Ishikawa (cell line): ENCODE results near the gene KANK3.

Experiments
- CEBPB ChIP-seq: IDR thresholded peaks from 2 replicates; pipeline ENCODE4 v1.6.1; 2012
- CREB1 ChIP-seq: IDR thresholded peaks from 2 replicates; pipeline ENCODE4 v1.6.1; 2012; ENCODE audit warnings: low read depth
- EGR1 ChIP-seq: IDR thresholded peaks from 2 replicates; pipeline ENCODE4 v1.6.1; 2012
- EP300 ChIP-seq: IDR thresholded peaks from 2 replicates; pipeline ENCODE4 v1.6.1; 2012; ENCODE audit warnings: borderline replicate concordance
- FOXM1 ChIP-seq: IDR thresholded peaks from 2 replicates; pipeline ENCODE4 v1.6.1; 2012; ENCODE audit warnings: low read depth, borderline replicate concordance
- NFIC ChIP-seq: IDR thresholded peaks from 2 replicates; pipeline ENCODE4 v1.6.1; 2012
- RAD21 ChIP-seq: IDR thresholded peaks from 2 replicates; pipeline ENCODE4 v1.6.1; 2012; ENCODE audit warnings: low read depth
- REST ChIP-seq: IDR thresholded peaks from 2 replicates; pipeline ENCODE4 v1.6.1; 2012; ENCODE audit warnings: low read depth, mild to moderate bottlenecking
- TAF1 ChIP-seq: IDR thresholded peaks from 2 replicates; pipeline ENCODE4 v1.6.1; 2012; ENCODE audit warnings: low read depth, mild to moderate bottlenecking
- TCF12 ChIP-seq: IDR thresholded peaks from 2 replicates; pipeline ENCODE4 v1.6.1; 2012; ENCODE audit warnings: low read depth
- TEAD4 ChIP-seq: IDR thresholded peaks from 2 replicates; pipeline ENCODE4 v1.6.1; 2012
- YY1 ChIP-seq: IDR thresholded peaks from 2 replicates; pipeline ENCODE4 v1.6.1; 2012; ENCODE audit warnings: low read depth
- ZBTB7A ChIP-seq: IDR thresholded peaks from 2 replicates; pipeline ENCODE4 v1.6.1; 2012; ENCODE audit warnings: low read depth
- TF ChIP-seq, protein P1 (sequence below): IDR thresholded peaks from 2 replicates; pipeline ENCODE4 v1.6.1; 2012
- TF ChIP-seq, protein P2 (sequence below): IDR thresholded peaks from 2 replicates; pipeline ENCODE4 v1.6.1; 2012

KANK3 gene

DNA sequence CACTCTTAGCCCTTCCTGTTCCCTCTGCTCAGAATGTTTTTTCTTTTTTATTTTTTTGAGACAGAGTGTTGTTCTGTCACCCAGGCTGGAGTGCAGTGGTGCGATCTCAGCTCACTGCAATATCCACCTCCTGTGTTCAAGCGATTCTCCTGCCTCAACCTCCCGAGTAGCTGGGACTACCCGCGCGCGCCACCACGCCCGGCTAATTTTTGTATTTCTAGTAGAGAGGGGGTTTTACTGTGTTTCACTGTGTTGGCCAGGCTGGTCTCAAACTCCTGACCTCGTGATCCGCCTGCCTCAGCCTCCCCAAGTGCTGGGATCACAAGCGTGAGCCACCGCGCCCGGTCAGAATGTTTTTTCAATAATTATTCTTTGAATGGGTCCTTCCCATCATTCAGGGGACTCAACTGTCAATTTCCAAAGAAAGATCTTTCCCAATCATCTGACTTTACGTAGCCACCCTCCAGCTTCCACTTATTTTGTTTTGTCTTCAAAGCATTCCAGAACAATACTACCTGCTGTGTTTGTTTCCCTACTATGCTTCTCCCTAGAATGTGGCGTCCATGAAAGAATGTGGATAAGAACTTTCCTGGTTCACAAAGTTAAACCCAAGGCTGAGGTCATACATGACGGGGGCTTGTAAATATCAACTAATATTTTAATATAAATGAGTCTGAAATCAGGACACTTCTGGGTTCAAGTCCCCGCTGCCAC lies 23.1 kb downstream of the KANK3 start:
- TF ChIP-seq TEAD4 (no peak), CREB1 (no peak), EGR1 (no peak), FOXM1 (no peak), YY1 (no peak), EP300 (no peak), ZBTB7A (no peak), REST (no peak), RAD21 (no peak), TAF1 (no peak), CEBPB (no peak)
- TF ChIP-seq, protein P1, sequence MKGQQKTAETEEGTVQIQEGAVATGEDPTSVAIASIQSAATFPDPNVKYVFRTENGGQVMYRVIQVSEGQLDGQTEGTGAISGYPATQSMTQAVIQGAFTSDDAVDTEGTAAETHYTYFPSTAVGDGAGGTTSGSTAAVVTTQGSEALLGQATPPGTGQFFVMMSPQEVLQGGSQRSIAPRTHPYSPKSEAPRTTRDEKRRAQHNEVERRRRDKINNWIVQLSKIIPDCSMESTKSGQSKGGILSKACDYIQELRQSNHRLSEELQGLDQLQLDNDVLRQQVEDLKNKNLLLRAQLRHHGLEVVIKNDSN: no peak
- TF ChIP-seq, protein P2, sequence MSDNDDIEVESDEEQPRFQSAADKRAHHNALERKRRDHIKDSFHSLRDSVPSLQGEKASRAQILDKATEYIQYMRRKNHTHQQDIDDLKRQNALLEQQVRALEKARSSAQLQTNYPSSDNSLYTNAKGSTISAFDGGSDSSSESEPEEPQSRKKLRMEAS: no peak

DNA sequence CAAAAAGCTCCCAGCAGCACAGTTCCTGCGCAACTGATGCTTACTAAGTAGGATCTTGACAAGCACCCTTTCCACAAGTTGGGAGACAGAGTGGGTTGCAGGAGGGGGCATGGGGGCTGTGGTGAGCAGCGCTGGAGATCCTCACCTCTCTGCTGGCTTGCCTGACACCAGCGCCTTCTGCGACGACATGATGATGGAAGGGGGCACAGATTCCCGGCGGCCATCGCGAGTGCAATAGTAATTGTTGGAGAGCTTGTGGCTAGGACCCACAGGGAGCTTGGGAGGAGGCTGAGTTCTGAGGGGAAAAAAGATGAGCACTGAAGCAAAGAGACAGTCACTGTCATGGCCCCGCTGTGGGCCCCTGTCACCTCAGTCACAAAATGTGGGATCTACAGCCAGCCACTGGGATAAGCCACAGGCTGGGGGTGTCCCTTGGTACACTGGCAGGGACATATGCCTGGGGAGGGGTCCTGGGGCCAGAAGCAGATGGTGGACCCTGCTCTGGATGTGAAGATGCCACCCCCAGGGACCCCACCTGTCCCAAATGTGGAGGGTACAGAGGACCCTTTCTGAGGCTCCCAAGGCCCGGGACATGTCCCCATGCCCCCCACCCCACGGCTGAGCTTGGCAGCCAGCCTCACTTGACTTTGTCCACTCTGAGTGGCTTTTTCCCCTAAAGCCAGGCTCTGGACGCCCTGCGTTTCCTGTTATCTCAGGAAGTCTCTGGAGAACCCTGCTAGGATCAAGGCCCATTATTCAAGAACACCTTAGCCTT lies 26.5 kb downstream of the KANK3 start:
- TF ChIP-seq TAF1 (no peak), EGR1 (no peak), TCF12 (no peak), RAD21 (no peak), FOXM1 (no peak), NFIC (no peak), EP300 (no peak), ZBTB7A (no peak), YY1 (no peak), CREB1 (no peak), CEBPB (no peak), TEAD4 (no peak), REST (no peak)
- TF ChIP-seq, protein P2: no peak
- TF ChIP-seq, protein P1: no peak

- TF ChIP-seq NFIC (peak; percentile 46; the same call in 1 of the 2 replicates), CEBPB (no peak), ZBTB7A (peak; percentile 47; the same call in 1 of the 2 replicates), FOXM1 (no peak)
- TF ChIP-seq, protein P2: no peak
- TF ChIP-seq, protein P1: 0 out of 2 replicates have a peak, but pooled peaks have one; percentile 30
Measured at GRCh38 chr19:8311461-8312260, 31.4 kb downstream of the KANK3 start.

DNA sequence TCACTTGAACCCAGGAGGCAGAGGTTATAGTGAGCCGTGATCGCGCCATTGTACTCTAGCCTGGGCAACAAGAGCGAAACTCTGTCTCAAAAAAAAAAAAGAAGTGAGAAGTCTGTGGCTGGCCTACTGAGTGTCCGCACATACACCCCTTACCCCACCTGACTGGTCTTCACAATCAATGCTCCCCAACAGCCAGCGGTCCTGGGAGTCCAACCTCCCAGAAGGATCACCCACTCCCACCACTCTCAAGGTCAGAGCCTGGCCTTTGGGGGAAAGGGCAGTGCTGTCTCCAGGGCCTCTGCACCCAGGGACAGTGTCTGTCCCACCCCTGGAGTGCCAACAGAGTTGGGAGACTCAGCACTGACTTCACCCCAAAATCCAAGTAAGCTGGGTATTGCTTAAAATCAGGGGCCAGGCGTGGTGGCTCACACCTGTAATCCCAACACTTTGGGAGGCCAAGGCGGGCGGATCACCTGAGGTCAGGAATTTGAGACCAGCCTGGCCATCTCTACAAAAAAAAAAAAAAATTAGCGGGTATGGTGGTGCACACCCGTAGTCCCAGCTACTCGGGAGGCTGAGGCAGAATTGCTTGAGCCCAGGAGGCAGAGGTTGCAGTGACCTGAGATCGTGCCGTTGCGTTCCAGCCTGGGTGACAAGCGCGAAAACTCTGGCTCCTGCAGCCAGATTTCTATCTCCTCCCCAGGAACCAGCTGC lies 32.6 kb downstream of the KANK3 start:
- TF ChIP-seq ZBTB7A: no peak
- TF ChIP-seq FOXM1: no peak
- no peak for TF ChIP-seq TEAD4
- TF ChIP-seq CEBPB: no peak
- TF ChIP-seq CREB1: no peak
- TF ChIP-seq EP300: no peak
- TF ChIP-seq NFIC: no peak
- TF ChIP-seq REST: no peak
- TF ChIP-seq RAD21: no peak
- no peak for TF ChIP-seq TCF12
- TF ChIP-seq YY1: no peak
- TF ChIP-seq, protein P2: no peak
- no peak for TF ChIP-seq EGR1
- TF ChIP-seq, protein P1: no peak
- TF ChIP-seq TAF1: no peak
